ENCODE results near the gene ZNF277.

ZNF277 gene

DNA sequence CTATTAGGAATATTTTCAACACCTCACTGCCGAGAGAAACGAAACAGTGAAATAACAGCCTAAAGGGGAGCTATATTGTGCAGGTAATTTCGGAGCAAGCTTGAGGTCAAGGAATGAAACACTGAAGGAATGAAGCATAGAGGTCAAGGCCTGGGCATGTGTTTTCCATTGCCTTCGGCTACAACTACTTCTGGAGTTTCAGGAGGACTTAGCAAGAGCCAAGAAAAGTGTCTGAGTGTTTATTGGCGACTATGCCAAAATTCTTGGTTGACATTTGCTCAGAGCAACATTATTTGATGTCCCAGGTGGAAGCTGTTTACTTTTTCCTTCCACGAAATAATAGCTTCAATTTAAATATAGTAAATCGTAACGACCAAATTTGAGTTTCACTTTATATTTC, 154.2 kb downstream of the ZNF277 start:
- DNase-seq: no peak

DNA sequence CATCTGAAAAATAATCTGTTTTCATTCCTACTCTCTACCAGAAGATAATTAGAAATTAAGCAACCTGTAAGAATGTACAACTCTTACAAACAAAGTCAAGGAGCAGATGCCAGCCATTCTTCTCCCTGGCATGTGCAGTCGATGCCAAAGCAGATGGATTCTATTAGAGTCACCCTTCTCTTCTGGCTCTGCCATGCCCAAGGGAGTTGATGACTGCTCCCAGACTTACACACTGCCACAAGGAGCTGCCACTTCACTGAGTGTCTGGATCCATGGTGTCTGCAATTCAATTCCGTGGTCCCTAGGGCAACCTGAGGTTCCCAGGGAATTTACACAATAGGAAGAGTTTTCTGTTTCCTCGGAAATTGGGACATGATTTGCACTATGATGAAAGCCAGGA, 154.7 kb downstream of the ZNF277 start:
- no peak for DNase-seq

DNA sequence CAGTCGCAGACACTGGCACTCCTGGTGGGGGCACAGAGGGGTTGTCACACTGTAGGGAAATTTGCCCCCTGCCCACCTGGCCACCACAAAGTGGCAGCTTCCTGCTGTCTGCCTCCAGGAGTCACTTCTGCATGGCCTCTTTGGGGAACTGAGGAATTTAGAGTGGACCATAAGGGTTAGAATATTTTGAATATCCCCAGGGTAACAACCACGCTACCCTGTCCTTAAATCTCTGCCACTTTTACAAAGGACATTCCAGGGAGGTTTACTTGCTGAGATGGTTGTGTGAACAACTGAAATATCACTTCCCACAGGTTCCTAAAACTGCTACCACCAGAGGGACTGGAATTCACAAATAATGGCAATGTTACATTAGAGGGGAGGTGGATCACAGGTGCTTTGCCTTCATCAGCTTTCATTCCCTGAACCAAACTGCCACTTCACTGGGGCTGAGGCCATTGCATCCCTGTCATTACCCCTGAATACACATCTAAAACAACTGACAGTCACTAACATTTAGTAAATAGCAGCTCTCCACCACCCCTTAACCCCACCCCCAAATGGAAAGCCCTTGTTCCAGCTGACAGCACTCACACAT, 155.7 kb downstream of the ZNF277 start:
- DNase-seq: no peak

DNA sequence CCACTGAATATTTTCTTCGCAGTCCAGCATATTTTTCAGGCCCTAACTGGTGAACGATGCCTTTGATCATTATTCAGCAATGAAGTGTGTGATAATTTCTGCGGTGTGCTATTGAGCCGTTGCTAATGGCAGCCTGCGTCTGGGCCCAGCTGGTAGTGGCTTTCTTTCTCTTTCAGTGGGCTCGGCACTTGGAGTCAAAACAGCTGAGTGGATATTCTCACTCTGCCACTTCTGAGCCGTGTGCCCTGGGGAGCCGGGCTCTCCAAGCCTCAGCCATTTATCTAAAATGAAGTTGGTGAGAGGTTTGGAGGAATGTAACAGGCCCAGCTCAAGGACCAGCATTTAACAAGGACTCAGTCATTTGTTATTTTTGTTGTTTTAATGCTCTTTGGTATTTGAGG, 156.2 kb downstream of the ZNF277 start:
- no peak for DNase-seq

DNA sequence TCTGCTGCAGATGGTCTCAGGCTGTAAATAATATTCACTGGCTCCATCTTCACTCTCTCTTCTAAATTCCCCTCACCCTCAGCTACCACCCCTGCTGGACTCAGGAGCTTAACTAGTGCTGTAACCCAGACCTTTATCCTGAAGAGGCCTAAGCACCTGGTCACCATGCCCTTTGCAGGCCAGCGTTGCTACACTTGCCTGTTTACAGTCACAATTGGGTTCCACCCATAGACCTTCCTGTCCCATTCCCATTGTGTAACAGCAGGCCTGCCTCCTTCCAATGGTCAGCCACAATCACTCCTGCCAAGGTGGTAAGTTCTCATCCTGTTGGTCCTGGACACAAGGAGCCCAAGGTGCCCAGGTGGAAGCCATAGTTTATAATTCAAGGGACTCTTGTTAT, 157.9 kb downstream of the ZNF277 start:
- no peak for DNase-seq

DNA sequence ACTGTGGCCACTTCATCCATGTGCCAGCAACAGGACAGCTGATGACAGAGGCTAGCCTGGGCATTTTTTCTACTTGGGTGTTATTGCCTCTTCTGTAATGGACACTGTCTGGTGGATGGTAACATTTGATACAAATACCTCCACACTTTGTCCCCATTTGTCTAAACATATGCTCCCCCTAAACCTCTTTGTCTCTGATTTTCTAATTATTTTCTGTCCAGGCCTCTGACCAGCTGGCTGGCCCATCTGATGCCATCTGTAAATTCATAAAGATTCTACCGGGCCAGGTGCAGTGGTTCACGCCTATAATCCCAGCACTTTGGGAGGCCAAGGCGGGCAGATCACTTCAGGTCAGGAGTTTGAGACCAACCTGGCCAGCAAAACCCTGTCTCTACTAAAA, 159.1 kb downstream of the ZNF277 start:
- DNase-seq: no peak

DNA sequence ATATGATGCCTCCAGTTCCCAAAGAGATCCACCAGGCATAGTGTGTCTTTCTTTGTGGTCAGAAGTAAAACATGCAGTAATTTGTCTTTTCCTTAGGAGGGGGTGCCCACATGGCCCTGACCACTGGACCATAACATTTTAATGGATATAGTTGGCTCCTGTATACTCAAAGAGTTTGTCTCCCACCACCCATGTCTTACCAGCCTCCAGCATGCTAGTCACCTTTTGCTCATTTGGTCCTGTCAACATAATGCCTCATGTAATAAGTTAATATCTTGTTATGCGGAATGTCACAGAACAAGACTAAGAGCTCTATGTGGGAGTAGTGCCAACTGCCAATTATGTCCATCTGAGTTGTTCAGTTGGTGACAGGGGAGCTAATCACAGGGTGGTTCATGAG, 160.4 kb downstream of the ZNF277 start:
- no peak for DNase-seq

DNA sequence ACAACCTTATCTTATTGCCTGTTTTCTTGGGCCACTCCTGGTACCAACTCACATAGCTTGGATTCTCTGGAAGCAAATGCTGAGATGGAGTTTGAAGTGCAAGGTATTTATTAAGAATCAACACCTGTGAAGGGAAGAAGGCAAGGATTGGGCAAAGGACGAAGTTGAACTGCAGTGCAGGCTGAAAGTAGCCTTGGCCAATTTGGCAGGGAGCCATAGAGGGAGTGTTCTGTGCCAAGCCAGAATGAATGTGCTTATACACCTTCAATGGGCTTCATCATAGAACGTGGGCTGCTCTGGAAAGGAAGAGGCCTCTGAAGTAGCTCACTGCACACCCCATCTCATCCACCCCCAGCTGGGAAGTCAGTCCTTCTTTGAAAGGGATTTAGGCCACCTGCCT, 163.9 kb downstream of the ZNF277 start:
- DNase-seq: no peak

DNA sequence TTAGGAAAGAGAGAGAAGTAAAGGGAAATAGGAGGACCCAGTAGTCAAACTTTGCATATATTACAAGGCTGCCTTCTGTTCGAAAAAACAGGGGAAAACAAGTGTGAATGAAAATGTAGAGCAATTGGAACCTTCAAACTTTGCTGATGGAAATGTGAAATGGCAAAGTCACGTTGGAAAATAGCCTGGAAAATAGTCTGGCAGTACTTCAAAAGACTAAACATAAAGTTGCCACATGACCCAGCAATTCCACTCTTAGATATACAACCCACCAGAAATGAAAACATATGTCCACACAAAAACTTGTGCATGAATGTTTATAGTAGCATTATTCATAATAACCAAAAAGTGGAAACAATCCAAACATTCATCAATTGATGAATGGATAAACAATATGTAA, 165.2 kb downstream of the ZNF277 start:
- no peak for DNase-seq

DNA sequence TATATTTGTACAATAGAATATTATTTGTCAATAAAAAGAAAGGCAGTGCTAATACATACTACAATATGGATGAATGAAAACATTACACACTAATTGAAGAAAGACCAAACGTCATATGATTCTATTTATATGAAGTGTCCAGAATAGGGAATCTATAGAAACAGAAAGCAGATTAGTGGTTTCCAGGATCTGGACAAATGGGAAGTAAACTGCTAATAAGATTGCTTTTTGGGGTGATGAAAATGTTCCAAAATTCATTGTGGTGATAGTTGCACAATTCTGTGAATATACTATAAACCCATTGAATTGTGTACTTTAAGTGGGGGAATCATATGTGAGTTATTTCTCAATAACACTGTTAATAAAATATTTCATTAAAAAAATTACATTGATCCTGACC, 165.6 kb downstream of the ZNF277 start:
- no peak for DNase-seq

DNA sequence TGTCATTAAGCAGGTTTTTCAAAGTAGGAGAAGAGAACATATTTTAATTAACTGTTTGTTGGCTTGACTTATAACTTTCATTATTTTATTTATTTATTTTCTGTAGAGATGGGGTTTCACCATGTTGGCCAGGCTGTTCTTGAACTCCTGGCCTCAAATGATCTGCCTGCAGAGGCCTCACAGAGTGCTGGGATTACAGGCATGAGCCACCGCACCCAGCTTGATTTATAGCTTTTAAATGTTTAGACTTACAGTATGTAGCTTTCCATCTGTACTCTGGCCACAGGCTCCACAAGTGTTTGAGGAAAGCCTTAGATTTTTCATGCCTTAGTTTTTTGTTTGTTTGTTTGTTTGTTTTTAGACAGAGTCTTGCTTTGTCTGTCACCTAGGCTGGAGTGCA, 171.1 kb downstream of the ZNF277 start:
- no peak for DNase-seq

DNA sequence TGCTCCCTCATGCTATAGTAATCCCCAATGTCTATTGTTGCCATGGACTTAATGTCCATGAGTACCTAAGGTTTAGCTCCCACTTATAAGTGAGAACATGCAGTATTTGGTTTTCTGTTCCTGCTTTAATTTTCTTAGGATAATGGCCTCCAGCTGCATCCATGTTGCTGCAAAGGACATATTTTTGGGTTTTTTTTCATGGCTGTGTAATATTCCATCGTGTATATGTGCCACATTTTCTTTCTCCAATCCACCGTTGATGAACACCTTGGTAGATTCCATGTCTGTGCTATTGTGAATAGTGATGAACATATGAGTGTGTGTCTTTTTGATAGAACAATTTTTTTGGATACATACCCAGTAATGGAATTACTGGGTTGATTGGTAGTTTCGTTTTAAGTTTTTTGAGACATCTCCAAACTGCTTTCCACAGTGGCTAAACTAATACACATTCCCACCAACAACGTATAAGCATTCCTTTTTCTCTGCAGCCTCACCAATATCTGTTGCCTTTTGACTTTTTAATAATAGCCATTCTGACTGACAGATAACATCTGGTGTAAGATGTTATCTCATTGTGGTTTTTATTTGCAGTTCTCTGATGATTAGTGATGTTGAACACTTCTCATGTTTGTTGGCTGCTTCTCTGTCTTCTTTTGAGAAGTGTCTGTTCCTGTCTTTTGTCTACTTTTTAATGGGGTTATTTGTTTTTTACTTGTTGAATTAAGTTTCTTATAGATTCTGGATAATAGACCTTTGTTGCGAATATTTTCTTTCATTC, 175.0 kb downstream of the ZNF277 start:
- DNase-seq: no peak

DNA sequence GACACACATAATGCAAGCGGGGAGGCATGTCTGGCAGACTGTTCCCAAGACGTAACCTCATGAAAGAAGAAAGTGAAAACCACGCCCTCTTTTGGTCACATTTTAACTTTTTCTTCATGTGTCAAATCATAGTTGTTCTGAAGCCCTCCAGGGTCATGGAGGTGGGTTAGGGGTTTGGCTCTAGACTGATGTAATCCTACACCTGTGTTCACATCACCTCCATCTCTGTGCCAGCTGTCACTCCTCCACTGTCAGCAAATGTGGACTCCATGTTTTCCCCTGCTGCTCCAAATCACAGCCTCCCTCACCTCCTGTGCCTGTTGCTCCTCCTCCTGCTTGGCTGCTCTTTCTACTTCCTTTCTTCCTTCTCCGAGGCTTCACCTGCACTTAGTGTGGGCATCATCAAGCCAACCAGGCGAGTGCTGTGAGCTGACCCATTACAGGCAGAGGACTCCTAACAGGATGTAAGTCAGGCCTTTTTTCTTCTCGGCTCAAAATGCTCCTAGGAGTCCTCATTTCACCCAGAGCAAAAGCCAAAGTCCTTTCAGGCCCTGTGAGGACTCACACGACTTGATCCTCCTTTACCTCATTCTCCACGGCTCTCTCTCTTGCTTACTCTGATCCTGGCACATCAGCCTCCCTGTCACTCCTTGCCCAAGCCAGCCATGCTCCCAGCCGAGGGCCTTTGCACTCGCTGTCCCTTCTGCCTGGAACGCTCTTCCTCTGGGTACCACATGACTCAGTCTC, 177.3 kb downstream of the ZNF277 start:
- DNase-seq: no peak

DNA sequence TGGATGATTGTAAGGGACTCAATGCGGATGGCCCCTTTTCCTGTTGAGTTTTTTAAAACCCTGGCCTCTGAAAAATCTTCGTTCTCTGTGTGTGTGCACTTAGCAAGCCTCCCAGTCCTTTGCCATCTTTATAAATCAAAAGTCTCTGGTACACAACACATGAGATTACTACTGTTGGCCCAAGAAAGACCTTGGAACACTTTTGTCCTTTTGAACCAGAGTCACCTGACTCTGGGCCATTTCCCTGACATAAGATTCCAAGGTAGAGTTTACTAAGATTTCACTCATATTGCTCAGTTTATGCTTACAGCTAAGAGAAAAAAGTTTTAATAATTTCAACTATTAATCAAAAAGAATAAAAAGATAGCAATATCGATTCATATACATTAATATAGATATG, 179.0 kb downstream of the ZNF277 start:
- no peak for DNase-seq

DNA sequence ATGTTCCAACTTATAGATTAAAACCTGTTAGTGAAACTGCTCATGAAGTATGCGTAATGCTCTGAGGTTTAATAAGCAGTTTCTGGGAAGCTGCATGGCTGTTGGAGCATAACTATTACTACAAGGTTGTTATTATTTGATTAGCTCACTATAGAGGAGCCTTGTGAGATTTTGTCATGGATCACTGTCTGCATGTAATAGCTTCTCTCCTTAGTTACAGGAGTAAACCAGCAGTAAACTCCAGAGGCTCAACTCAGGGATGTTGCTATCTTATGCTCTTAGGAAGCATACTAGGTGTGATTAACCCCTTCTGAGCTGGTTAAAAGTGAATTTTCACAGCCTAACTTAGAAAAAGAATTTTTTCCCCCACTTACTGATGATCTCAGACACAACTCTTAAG, 180.1 kb downstream of the ZNF277 start:
- DNase-seq: no peak

DNA sequence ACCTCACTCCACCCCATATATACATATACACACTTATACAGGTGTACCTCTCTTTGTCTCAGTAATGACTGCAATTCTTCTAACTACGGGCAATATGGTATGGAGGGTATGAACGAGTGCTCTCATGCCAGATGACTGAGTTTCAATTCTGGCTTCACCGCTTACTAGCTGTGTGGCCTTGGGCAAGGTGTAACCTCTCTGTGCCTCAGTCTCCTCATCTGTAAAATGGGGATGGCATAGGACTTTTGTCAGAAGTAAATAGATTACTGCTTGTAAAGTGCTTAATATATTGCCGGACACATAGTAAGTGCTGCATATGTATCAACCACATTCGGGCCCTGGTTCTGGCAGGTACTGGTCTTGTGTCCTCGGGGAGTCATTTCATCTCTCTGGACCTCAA, 183.7 kb downstream of the ZNF277 start:
- DNase-seq: no peak

DNA sequence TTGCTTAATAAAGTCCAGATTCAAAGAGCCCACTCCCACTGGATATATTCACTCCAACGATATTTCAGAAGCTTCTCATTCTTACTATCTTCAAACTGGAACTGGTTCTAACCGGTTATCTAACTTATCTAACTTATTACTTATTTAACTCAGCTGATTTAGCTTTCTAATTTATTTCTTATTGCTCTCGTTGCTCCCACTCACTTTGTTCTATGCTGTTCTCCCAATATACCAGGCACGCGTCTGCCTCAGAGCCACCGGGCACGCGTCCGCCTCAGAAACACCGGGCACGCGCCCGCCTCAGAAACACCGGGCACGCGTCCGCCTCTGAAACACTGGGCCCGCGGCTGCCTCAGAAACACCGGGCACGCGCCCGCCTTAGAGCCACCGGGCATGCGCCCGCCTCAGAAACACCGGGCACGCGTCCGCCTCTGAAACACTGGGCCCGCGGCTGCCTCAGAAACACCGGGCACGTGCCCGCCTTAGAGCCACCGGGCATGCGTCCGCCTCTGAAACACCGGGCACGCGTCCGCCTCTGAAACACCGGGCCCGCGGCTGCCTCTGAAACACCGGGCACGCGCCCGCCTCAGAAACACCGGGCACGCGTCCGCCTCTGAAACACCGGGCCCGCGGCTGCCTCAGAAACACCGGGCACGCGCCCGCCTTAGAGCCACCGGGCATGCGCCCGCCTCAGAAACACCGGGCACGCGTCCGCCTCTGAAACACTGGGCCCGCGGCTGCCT, 184.8 kb downstream of the ZNF277 start:
- peak in 1 of 2 donors; percentile 30 for DNase-seq

DNA sequence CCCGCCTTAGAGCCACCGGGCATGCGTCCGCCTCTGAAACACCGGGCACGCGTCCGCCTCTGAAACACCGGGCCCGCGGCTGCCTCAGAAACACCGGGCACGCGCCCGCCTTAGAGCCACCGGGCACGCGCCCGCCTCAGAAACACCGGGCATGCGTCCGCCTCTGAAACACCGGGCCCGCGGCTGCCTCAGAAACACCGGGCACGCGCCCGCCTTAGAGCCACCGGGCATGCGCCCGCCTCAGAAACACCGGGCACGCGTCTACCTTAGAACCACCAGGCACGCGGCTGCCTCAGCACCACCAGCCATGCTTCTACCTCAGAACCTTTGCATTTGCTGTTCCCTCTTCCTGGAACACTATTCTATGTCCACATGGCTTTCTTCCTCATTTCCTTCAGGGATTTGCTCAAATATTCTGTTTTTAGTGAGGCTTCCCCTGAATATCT, 185.4 kb downstream of the ZNF277 start:
- peak in 1 of 2 donors; percentile 27 for DNase-seq

All from bone marrow (tissue), 2 donors.